Middle frontal gyrus (tissue), 1 donor: ENCODE data around the gene PRRT2.
"Not testable (repeated sequence)": the region's sequence is repeated elsewhere in the genome, so short reads cannot be mapped to it uniquely, and the experiment has no call there.

Experiments
- DNase-seq: peaks from one replicate; pipeline ENCODE4 v3.0.0-alpha.2; 2015; ENCODE audit warnings: low spot score; ENCODE audit errors: extremely low spot score

The PRRT2 gene

DNA sequence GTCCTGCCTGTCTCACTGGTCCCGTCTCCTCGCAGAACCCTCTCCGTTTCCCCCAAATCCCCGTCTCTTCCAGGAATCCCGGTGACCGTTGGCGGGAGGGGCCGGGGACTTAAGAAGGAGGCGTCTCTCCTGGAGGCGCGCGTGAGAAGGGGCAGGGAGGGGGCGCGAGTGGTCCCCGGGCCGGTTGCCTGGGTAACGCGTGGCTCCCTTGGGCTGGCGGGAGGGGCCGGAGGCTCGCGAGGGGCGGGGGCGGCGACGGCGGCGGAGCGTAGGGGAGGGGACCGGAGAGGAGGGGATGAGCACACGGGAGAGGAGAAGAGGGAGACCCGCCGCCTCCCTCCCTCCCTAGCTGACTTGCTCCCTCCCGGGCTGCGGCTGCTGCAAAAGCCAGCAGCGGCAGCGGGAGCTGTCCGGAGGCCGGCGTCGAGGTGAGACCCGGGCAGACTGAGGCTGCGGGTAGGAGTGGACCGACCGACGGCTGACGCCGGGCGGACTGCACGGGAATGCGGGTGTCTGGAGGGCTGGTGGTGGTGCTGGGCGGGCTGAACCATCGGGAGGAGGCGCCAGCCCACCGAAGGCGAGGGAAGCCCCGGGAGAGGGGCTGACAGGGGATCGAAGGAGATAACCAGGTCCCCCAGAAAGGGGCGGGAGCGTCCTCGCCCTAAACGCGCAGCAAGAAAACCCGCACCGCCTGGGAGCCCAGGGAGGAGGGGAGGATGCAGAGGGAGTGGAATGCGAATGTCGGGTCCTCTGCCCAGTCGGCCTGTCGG is at the start of gene PRRT2:
Gene PRRT2, plus strand, starts transcription at position 298 of the 770 bp plus-strand sequence. CDS start 862 bp downstream, outside the sequence.
- DNase-seq = peak; percentile 47

DNA sequence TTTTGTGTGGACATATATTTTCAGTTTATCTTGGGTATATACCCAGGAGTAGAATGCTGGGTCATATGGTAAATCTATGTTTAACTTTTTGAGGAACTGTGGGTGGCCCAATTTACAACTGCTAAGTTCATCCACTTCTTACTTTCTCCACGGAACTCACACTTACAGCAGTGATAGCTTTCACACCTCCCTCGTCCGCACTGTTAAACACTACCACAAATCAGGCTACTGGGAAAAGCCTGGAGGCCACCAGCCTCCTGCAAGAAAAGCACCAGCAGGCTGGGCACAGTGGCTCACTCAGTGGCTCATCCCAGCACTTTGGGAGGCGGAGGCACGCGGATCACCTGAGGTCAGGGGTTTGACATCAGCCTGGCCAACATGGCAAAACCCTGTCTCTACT is 48.7 kb upstream of the PRRT2 start:
- peak; percentile 24 for DNase-seq

DNA sequence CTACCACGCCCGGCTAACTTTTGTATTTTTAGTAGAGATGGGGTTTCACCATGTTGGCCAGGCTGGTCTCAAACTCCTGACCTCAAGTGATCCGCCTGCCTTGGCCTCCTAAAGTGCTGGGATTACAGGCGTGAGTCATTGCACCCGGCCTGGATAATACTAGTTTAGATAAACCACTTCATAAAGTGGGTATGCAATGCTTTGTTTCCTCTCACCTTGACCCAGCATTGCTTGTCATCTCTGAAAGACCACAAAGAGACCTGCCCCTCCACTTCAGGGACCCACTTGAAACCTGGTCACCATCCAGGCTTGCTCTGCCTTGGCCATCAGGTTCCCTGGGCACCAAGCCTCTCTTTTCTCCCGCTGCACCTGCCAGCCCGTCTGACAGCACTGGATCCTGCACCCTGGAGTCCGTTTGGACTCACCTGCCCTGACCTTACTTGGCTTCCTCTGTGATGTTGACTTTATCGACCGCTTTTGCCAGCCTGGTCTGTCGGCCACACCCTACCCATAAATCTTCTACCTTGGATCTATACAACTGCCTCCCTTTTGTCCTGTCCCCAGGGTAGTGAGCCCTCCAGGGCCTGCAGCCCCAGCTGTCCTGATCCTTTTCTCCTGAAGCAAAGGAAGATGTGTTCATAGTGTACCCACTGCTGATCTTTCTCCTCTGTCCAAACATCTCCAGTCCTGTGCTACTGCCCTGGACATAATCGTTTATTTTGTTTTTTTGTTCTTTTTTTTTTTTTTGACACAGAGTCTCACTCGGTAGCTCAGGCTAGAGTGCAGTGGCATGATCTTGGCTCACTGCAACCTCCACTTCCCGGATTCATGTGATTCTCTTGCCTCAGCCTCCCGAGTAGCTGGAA is 46.6 kb upstream of the PRRT2 start:
- no peak for DNase-seq

DNA sequence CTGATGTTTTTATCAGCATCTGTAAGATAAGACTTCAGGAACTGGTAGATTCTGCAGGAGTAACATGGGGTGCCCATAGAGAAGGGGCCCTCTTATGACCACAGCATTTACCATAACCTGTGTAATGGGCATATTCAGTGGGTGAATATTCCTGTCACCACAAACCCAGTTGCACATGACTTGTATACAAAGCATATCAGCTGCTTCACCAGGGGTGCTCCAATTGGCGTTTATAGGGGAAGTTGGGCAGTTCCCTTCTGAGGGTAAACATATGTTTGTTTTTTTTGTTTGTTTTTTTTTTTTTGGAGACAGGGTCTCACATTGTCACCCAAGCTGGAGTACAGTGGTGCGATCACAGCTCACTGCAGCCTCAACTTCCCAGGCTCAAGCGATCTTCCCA is 45.4 kb upstream of the PRRT2 start:
- no peak for DNase-seq

DNA sequence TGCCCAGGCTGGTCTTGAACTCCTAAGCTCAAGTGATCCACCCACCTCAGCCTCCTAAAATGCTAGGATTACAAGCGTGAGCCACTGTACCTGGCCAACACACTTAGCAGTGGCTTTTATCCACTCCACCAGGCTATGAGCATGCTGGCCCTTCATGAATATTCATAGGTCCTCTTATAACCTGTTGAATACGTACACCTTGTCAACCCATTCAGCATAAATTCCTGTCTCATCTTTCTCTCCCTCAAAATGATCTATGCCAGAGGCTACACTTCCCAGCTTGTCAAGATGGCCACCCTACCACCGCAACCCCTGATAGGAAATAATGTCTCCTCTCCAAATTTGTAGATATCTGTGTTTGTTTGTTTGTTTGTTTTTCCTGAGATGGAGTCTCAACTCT is 44.9 kb upstream of the PRRT2 start:
- DNase-seq = no peak

DNA sequence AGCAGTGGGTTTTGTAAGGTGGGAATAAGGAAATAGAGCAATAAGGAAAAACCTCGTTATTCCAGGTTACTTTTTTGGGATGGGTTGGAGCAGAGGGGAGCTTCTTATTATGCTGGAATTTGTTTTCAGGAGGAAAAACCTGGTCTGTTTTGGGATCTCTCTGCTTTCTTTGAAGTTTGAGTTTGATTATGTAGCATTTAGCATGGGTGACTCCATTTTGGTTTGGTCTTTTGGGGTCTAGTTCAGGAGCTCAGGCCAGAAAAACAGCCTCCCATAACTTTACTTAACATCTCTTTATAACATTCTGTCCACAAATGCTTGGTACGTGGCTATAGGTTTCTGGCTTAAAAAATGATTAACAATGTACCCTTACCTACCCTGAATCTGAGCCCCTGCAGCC is 42.5 kb upstream of the PRRT2 start:
- no peak for DNase-seq

DNA sequence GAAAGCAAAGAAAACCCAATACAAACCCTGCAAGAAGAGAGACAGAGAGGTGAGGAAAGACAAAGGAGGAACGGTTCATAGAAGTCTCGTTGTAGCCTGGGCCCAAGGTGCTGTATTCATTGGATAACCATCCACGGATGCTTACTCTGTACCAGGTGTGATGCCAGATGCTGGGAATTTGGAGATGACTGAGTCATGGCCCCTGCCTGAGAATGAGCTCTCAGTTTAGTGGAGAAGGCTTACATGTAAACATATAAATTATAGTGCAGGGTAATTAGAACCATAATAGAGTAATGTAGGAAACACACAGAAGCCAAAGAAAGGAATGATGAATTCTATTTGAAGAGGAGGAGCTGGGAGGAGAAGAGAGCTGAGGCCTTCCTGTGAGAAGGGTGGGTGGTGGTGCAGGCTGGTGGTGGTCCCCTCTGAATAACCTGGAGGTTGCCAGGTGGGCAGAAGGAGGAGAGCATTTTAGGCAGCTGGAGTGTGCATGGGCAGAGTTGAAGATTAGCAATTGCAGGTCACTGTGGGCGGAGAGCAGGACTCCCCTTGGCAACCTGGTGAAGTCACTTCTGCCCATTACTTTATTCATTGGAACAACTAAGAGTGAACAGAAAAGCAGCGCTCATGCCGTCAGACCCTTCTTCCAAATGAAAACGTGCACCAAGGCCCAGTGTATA is 41.6 kb upstream of the PRRT2 start:
- no peak for DNase-seq

DNA sequence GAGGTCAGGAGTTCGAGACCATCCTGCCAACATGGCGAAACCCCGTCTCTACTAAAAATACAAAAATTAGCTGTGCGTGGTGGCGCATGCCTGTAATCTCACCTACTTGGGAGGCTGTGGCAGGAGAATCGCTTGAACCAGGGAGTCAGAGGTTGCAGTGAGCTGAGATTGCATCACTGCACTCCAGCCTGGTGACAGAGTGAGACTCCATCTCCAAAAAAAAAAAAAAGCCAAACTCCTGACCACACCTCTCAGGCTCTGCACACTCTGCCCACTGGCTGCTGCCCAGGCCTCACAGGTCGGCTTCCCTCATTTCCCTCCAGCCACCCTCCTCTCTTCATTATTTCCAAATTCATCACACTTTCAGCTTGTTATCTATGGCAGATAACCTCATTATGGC is 39.7 kb upstream of the PRRT2 start:
- not testable (repeated sequence) for DNase-seq

DNA sequence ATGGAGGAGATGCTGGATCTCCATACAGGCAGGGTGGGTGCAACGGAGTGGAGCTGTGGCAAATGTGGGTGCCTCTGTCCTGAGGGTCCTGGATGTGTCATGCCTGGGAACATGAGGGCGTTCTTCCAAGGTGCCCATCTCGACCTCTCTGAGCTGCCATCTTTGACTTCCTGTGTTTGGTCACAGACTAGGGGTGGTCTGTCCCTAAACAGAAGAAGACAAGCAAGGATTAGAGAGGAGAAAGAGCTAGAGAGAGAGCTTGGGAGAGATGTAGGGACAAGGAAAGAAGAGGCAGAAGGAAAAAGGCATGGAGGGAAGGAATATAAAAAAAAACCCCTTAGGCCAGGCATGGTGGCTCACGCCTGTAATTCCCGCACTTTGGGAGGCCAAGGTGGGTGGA is 37.3 kb upstream of the PRRT2 start:
- DNase-seq = no peak

DNA sequence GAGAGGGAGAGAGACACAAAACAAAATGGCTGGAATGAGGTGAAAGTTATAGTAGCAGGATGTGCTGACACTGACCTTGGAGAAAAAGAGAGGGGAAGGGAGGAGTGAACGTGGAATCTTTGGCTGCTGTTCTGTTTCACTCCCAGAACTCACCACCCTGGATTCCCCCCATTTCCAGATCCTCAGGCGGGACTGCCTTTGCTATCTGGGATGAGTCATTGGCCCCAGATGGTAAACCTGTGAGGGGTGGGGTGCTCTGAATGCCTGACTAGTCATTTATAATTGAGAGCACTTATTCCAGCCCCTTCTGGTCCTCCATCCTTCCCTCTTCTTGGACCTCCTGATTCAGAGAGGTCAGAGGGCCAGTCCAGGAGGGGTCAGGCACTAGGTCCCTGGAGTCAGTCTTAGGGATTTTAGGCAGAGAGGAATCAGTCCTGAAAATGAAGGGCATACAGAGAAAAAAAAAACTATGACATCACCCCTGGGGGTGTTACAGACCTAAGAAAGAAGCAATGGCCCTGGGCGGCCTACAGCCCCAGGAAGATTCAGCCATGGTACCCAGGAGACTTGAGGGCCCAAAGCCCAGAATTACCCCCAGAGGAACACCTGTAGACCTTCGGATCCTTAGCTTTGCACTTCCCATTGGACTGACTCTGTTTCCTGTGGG is 36.1 kb upstream of the PRRT2 start:
- no peak for DNase-seq

DNA sequence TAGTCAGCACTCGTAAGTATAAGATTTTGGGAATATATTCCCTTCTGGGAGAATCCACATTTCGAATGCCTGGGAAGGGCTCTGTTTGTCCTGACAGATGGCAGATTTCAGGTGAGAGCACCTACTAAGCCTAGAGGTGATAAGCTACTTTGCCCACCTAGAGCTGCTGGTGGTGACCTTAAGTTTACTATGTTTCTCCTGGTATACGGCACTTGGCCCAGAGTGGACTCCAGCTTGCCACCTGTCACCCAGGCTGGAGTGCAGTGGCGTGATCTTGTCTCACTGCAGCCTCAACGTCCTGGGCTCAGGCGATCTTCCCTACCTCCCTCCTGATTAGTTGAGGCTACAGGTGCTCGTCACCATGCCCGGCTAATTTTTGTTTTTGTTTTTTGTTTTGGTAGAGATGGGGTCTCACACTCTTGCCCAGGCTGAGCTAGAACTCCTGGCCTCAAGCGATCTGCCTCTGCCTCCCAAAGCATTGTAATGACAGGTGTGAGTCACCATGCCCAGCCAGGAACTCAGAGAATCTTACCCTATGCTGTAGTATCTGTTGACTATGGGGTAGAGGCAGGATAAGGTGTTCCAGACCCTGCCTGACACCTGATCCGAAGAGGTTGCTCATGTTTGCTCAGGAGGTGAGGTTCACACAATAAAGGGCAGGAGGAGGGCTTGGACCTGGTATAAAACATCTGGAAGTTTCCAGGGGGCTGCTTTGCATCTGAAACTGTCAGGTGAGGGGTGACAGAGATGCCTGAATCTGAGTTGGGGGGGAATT is 34.2 kb upstream of the PRRT2 start, which contains the start of gene ZG16:
Gene ZG16, plus strand, starts transcription at position 681 of the 775 bp plus-strand sequence. CDS start 1,011 bp downstream, outside the sequence.
- no peak for DNase-seq

DNA sequence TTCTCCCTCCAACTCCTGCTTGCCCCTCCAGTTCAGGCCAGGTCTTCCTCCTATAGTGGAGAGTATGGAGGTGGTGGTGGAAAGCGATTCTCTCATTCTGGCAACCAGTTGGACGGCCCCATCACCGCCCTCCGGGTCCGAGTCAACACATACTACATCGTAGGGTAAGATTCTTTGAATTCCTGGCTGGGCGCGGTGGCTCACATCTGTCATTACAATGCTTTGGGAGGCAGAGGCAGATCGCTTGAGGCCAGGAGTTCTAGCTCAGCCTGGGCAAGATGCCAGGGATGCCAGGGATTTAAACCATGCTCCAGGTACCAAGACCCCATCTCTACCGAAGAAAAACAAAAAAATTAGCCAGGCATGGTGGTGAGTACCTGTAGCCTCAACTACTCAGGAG is 32.5 kb upstream of the PRRT2 start:
- DNase-seq = no peak

DNA sequence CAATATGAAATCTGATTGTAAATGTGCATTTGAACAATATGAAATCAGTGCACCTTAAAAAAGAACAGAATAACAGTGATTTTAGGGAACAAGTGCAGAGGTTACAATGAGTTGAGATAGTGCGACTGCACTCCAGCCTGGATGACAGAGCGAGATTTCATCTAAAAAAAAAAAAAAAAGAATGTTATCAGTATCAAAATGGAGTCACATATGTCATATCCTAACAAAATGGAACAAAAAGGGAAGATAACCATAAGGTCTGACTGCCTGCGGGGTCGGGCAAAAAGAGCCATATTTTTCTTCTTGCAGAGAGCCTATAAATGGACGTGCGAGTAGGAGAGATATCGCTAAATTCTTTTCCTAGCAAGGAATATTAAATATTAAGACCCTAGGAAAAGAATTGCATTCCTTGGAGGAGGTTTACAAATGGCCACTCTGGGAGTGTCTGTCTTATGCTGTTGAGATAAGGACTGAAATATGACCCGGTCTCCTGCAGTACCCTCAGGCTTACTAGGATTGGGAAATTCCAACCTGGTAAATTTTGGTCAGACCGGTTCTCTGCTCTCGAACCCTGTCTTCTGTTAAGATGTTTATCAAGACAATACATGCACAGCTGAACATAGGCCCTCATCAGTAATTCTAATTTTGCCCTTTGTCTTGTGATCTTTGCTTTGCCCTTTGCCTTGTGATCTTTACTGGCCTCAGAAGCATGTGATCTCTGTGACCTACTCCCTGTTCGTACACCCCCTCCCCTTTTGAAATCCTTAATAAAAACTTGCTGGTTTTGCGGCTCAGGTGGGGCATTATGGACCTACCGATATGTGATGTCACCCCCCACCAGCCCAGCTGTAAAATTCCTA is 28.7 kb upstream of the PRRT2 start:
- DNase-seq = not testable (repeated sequence)

DNA sequence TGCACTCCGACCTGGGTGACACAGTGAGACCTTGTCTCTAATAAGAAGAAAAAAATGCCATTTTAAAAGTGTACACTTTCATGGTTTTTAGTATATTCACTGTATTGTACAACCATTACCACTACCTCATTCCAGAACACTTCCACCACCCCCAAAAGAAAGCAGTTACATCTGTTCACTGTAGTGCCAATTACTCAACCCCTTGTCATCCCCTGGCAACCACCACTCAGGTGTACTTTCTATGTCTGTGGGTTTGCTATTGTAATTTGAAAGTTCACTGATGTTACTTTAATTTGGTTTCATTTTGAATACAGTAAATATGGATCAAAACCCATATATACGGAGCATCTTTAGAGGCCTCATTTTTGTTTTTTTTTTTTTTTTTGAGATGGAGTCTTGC is 27.8 kb upstream of the PRRT2 start:
- no peak for DNase-seq

DNA sequence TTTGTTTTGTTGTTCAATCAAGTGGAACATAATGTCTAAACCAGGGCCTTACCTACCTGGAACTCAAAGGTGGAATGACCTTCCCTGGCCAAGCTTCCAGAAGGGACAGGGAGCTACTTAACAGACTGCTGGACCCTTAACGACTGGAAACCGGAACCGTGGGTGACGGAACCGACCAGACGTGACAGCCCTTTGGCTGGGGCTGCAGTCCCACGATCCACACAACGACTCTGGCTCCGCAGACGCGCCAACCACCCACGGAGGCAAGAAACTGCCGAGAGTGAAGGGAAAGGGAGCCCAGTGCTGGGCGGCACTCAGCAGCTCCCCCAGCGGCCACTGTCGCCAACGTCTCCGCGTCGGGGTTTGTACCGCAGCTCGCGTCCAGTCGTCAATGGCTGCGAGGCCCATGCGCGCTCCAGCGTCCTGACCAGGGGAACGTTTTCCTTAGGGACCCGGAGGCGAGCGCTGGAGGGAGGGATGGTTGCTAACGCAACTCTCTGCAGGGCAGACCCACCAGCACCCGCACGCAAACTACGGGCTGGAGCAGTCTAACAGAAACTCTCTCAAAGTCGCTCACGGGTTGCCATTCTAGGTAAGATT is 27.0 kb upstream of the PRRT2 start:
- no peak for DNase-seq

DNA sequence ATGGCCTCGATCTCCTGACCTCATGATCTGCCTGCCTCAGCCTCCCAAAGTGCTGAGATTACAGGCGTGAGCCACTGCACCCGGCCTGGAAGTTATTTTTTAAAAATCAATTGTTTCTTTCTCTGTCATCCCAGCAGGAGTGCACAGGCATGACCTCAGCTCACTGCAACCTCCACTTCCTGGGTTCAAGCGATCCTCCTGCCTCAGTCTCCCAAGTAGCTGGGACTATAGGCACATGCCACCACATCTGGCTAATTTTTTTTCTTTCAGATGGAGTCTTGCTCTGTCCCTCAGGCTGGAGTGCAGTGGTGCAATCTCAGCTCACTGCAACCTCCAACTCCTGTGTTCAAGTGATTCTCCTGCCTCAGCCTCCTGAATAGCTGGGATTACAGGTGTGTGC is 24.8 kb upstream of the PRRT2 start:
- not testable (repeated sequence) for DNase-seq

DNA sequence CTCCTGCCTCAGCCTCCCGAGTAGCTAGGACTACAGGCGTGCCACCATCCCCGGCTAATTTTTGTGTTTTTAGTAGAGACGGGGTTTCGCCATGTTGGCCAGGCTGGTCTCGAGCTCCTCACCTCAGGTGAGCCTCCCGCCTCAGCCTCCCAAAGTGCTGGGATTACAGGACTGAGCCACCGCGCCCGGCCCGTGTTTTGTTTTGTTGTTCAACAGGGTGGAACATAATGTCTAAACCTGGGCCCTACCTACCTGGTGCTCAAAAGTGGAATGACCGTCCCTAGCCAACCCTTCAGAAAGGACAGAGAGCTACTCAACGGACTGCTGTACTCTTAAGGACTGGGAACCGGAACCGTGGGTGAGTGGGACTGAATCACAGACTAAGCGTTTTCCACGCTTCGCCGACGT is 22.2 kb upstream of the PRRT2 start:
- DNase-seq = no peak

DNA sequence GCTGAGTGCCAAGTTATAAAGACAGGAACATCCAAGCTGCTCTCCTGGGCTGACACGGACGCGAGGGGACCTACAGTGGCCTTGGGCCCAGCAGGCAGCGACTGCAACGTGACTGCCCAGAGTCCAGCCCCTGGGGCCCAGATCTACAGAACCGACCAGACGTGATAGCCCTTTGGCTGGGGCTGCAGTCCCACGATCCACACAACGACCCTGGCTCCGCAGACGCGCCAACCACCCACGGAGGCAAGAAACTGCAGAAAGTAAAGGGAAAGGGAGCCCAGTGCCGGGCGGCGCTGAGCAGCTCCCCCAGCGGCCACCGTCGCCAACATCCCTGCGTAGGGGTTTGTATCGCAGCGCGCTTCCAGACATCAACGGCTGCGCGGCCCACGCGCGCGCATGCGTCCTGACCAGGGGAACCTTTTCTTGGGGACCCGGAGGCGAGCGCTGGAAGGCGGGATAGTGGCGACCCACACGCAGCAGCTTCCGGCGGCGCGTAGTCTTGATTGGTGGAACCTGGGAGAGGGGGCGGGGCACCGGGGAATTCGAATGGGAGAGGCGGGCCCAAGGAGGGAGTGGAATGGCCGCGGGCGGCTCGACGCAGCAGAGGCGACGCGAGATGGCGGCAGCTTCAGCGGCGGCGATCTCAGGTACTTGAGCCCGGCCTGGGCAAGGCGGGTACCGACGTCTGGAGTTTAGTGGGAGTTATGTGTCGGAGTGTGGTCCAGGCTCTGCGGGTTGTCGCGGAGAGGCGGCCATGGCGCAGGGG is 21.6 kb upstream of the PRRT2 start, which contains the start of gene KIF22:
Gene KIF22, plus strand, starts transcription at position 569 of the 766 bp plus-strand sequence. Its CDS starts 9 bp downstream, at position 578.
- DNase-seq = peak; percentile 99
